Neutrophil (primary cell): ENCODE data around the gene GTPBP4.

Experiments
- H3K27ac ChIP-seq: fragments of 200-600 bp; sonication (generic); 2 replicates; pipeline ENCODE4 v1.5.1; 2016; ENCODE audit warnings: mild to moderate bottlenecking, moderate library complexity
- H3K27me3 ChIP-seq: fragments of 200-600 bp; sonication (generic); 2 replicates; pipeline ENCODE4 v1.6.0; 2016; ENCODE audit warnings: mild to moderate bottlenecking
- H3K36me3 ChIP-seq: fragments of 200-600 bp; sonication (generic); 2 replicates; pipeline ENCODE4 v1.5.1; 2017
- H3K4me1 ChIP-seq, 2 experiments: fragments of 200-600 bp in 1 of 2; sonication (generic) in 1 of 2; 1 replicate in 1 of 2; 2 replicates in 1 of 2; pipeline versions ENCODE4 v1.5.1 to v1.6.1; 2013 to 2016; ENCODE audit warnings: low read depth in 1 of 2, low read length in 1 of 2, mild to moderate bottlenecking in 1 of 2, moderate library complexity in 1 of 2; ENCODE audit not compliant: control insufficient read depth in 1 of 2, insufficient read depth in 1 of 2
- H3K4me3 ChIP-seq, 2 experiments: fragments of 200-600 bp in 1 of 2; sonication (generic) in 1 of 2; 1 replicate in 1 of 2; 2 replicates in 1 of 2; pipeline ENCODE4 v1.5.1; 2013 to 2016; ENCODE audit warnings: low read depth in 1 of 2, low read length in 1 of 2, mild to moderate bottlenecking in 1 of 2, moderate library complexity in 1 of 2
- H3K9me3 ChIP-seq: fragments of 200-600 bp; sonication (generic); 2 replicates; pipeline ENCODE4 v1.5.1; 2016
- TF ChIP-seq, protein P1 (sequence below): fragments of 200-600 bp; sonication (generic); IDR thresholded peaks from 2 replicates; pipeline ENCODE4 v1.5.1; 2016; ENCODE audit warnings: antibody characterized with exemption

Gene GTPBP4

DNA sequence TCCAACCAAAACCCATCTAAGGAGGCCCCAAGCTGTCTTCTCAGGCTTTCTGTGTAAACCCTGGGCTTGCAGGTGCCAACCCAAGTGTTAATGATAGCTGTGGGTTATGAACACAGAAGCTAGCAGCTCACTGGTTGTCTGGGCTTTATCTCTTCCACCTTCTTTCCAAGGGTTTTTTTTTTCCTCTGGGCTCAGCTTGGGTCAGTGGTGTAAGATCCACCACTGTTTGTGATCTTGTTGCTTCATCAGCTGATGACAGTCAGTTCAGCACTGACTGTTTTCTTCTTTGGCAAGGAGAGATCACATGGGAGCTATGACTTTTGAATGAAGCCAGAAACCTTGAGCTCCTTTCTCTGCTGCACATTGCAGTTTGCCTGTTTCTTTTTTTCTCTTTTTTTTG is 4.6 kb downstream of the GTPBP4 start:
- TF ChIP-seq, protein P1, sequence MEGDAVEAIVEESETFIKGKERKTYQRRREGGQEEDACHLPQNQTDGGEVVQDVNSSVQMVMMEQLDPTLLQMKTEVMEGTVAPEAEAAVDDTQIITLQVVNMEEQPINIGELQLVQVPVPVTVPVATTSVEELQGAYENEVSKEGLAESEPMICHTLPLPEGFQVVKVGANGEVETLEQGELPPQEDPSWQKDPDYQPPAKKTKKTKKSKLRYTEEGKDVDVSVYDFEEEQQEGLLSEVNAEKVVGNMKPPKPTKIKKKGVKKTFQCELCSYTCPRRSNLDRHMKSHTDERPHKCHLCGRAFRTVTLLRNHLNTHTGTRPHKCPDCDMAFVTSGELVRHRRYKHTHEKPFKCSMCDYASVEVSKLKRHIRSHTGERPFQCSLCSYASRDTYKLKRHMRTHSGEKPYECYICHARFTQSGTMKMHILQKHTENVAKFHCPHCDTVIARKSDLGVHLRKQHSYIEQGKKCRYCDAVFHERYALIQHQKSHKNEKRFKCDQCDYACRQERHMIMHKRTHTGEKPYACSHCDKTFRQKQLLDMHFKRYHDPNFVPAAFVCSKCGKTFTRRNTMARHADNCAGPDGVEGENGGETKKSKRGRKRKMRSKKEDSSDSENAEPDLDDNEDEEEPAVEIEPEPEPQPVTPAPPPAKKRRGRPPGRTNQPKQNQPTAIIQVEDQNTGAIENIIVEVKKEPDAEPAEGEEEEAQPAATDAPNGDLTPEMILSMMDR: no peak
- no peak overlapping the region for H3K4me3 ChIP-seq
- peaks cover 23% of the 10 kb centered on the region for H3K36me3 ChIP-seq

DNA sequence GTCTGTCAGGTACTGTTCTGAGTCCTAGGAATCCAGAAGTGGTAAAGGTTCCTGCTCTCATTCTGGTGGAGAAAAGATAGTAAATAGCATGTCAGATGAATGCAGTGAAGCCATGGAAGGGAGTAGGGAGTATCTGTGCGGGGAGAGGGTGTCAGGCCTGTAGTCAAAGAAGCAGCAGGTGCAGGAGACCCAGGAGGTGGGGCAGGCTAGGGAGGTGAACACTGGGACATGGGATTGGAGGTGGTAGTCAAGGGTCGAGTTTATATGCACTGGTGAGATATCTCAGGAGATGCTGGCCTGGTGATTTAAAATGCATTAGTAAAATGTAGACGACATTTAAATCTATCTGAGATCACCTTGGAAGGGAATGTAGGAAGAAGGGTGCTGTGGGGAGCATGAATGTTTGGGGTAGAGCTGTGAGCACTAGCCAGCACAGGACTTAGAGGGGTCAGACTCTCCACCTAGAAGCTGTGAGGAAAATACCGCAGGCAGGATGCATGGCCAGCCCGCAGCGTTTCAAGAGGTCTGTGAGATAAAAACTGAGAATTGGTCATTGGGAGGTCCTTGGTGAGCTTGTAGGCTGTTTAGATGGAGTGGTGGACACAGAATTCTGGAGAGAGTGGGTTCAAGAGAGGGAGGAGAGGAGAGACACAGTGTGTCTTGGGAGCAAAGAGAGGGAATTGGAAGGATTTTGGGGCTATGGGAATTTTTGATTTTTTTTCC is 6.8 kb downstream of the GTPBP4 start:
- H3K27me3 ChIP-seq: no peaks in the 10 kb centered on the region
- H3K27ac ChIP-seq: no peak overlapping the region
- no peaks in the 10 kb centered on the region for H3K4me1 ChIP-seq
- TF ChIP-seq, protein P1: no peak
- no peak overlapping the region for H3K4me3 ChIP-seq
- peaks cover 42% of the 10 kb centered on the region for H3K36me3 ChIP-seq
- H3K9me3 ChIP-seq: no peaks in the 10 kb centered on the region

More for the DNA sequence above, 4.6 kb downstream of the GTPBP4 start:
- H3K27ac ChIP-seq: no peak overlapping the region
- H3K9me3 ChIP-seq: no peaks in the 10 kb centered on the region
- peaks cover 8% of the 10 kb centered on the region in 2 experiments for H3K4me1 ChIP-seq
- no peaks in the 10 kb centered on the region for H3K27me3 ChIP-seq

DNA sequence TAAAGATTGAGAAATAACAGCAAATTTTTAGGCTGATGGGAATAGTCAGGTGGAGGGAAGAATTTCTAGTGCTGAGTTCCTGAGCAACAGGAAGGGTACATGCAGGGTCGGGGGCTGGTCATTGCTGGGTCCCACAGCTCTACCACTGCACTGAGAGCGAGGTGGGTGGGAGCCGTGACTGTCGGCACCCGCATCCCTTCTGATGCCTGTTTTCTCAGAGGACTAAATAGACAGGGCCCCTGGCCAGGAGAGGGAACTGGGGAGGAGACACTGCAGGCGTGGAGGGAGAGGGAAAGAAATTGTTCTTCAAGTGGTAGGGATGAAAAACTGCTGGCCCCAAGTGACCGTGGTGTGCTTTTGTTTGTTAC is 7.3 kb downstream of the GTPBP4 start:
- Histone ChIP-seq H3K27me3 (no peaks in the 10 kb centered on the region), H3K27ac (no peak overlapping the region), H3K4me3 (no peak overlapping the region), H3K36me3 (peaks cover 46% of the 10 kb centered on the region), H3K9me3 (no peaks in the 10 kb centered on the region), H3K4me1 (no peaks in the 10 kb centered on the region)
- TF ChIP-seq, protein P1: no peak

DNA sequence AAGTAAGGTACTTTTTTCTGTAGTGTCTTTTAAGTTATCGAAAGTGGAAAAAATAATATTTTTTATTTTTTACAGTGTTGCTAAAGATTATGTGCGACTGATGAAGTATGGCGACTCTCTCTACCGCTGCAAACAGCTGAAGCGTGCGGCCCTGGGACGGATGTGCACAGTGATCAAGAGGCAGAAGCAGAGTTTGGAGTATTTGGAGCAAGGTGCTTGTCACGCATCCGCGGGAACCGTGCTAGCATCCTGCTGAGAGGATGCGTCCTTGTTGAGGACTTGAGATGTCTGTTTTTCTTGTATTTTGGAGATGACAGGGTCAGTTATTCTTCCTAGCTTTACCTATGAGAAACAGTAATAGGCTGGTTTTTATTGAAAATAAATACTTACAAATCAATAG is 7.8 kb downstream of the GTPBP4 start:
- Histone ChIP-seq H3K27me3 (no peaks in the 10 kb centered on the region), H3K9me3 (no peaks in the 10 kb centered on the region), H3K27ac (no peak overlapping the region), H3K4me3 (no peak overlapping the region), H3K36me3 (peaks cover 51% of the 10 kb centered on the region), H3K4me1 (no peaks in the 10 kb centered on the region)
- TF ChIP-seq, protein P1: no peak

DNA sequence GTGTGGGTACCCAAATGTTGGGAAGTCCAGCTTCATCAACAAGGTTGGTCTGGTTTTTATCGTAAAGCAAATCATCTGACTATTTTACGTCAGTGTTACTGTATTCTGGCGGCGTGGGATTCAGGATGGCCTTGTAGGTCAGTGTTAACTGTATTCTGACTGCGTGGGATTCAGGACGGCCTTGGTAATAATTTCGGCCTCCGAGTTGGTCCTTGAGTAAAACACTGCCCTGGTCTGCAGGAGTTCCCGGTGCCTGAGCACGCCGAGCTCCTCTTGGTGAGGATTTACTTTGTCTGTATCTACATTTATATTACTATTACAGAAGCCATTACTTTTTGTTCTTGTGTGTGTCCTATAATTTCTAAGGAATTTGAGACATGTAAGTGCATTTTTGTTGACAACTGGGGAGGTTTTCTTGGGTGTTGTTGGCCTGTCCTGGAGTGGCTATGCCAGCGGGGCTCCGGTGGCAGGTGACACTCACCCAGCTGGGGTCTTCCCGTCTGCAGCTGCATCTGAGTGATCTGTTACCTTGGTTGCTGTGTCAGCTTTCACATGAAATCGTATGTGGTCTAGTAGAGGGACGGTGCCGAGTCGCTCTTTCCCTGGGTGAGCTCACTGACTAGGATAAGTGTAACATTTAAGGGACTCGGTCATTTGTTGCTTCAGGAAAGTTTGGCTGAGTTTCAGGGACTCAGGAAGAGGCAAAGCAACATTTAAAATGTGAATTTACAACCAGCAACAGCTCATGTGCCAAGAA is 9.2 kb downstream of the GTPBP4 start:
- TF ChIP-seq, protein P1: no peak
- H3K36me3 ChIP-seq: peaks cover 55% of the 10 kb centered on the region

More for the DNA sequence above, 9.2 kb downstream of the GTPBP4 start:
- no peaks in the 10 kb centered on the region for H3K27me3 ChIP-seq
- no peaks in the 10 kb centered on the region for H3K4me1 ChIP-seq
- H3K9me3 ChIP-seq: no peaks in the 10 kb centered on the region
- H3K27ac ChIP-seq: no peak overlapping the region
- H3K4me3 ChIP-seq: no peak overlapping the region
